K562 (cell line): Measurements from ENCODE around the gene RNU6-9. TPM values are rescaled to one million over a fixed set of nuclear protein-coding genes. Genes with fewer than 3 reads are reported as not detected.
A peak's percentile ranks its signal among the peaks of the same experiment; 100 is the strongest.

Source experiments
- ARID3A ChIP-seq: IDR thresholded peaks from 2 replicates; pipeline ENCODE4 v1.6.1; 2012; ENCODE audit warnings: low read depth, low read length, improper control_type of control experiment, borderline replicate concordance
- CBFA2T2 ChIP-seq: fragments of 450-650 bp; conservative IDR thresholded peaks from 2 replicates; pipeline ENCODE4 v1.6.1; 2017; ENCODE audit warnings: mild to moderate bottlenecking
- FOXP4 ChIP-seq: sonication (generic); formaldehyde crosslinking; IDR thresholded peaks from 2 replicates; pipeline ENCODE4 v1.8.0; 2022; ENCODE audit warnings: mild to moderate bottlenecking, missing genetic modification reagents, borderline replicate concordance
- HNRNPLL ChIP-seq: fragments of 200-400 bp; formaldehyde crosslinking; IDR thresholded peaks from 2 replicates; pipeline ENCODE4 v1.6.1; 2017; ENCODE audit warnings: low read length, low read depth, mild to moderate bottlenecking; ENCODE audit not compliant: poor library complexity, severe bottlenecking
- HNRNPUL1 ChIP-seq: fragments of 200-400 bp; formaldehyde crosslinking; IDR thresholded peaks from 2 replicates; pipeline ENCODE4 v1.6.1; 2017; ENCODE audit warnings: low read length
- PTBP1 ChIP-seq: fragments of 200-400 bp; formaldehyde crosslinking; IDR thresholded peaks from 2 replicates; pipeline ENCODE4 v1.6.1; 2017; ENCODE audit warnings: low read depth, low read length
- RFX1 ChIP-seq: fragments of 450-650 bp; IDR thresholded peaks from 2 replicates; pipeline ENCODE4 v1.6.1; 2016; ENCODE audit warnings: mild to moderate bottlenecking, moderate library complexity
- RNF219 ChIP-seq: fragments of 250-450 bp; sonication (Bioruptor Pico); IDR thresholded peaks from 2 replicates; pipeline ENCODE4 v1.5.0; 2022; ENCODE audit warnings: mild to moderate bottlenecking
- UBTF ChIP-seq, 2 experiments: IDR thresholded peaks; 2 replicates each; pipeline ENCODE4 v1.6.1; 2012; ENCODE audit warnings: improper control_type of control experiment in 2 of 2, low read depth in 2 of 2, low read length in 2 of 2, borderline replicate concordance in 1 of 2
- ZBTB8A ChIP-seq: fragments of 450-650 bp; IDR thresholded peaks from 2 replicates; pipeline ENCODE4 v1.6.1; 2018; ENCODE audit warnings: mild to moderate bottlenecking, moderate library complexity; ENCODE audit not compliant: partially characterized antibody
- ZHX1 ChIP-seq: fragments of 150-350 bp; conservative IDR thresholded peaks from 2 replicates; pipeline ENCODE4 v1.6.1; 2014; ENCODE audit warnings: low read length
- ZNF408 ChIP-seq: fragments of 250-450 bp; sonication (Bioruptor Pico); IDR thresholded peaks from 2 replicates; pipeline ENCODE4 v1.4.0; 2020; ENCODE audit warnings: low read depth, mild to moderate bottlenecking, moderate library complexity
- ZNF644 ChIP-seq: fragments of 200-800 bp; sonication (Bioruptor generic); IDR thresholded peaks from 2 replicates; pipeline ENCODE4 v1.6.1; 2016; ENCODE audit warnings: low read depth, missing genetic modification characterization, missing compliant biosample characterization
- ZNF668 ChIP-seq: fragments of 250-450 bp; sonication (Bioruptor Pico); IDR thresholded peaks from 2 replicates; pipeline ENCODE4 v1.8.0; 2022; ENCODE audit warnings: mild to moderate bottlenecking, inconsistent platforms
- ZNF778 ChIP-seq: fragments of 450-650 bp; formaldehyde crosslinking; IDR thresholded peaks from 2 replicates; pipeline ENCODE4 v1.4.0; 2020; ENCODE audit warnings: mild to moderate bottlenecking, moderate library complexity
- polyA plus RNA-seq, 8 experiments: library from polyadenylated mRNA; depleted of rRNA in 4 of 8; stranded (reverse) in 5 of 8; unstranded in 3 of 8; fragments of >200 nt; fragmentation: Nextera tagmentation in 2 of 8; fragmentation: Illumina TruSeq in 1 of 8; extraction: Ambion mirVana in 2 of 8; extraction: Trizol in 1 of 8; gene quantifications; 2 replicates each; pipeline versions ENCODE4 v1.2.1 to v1.2.3, GENCODE V29; 2011 to 2014; ENCODE audit warnings: inconsistent platforms in 1 of 8, missing spikeins in 1 of 8
- total RNA-seq, 7 experiments: library from RNA; depleted of rRNA in 6 of 7; stranded (reverse); fragments of >200 nt in 6 of 7; fragmentation: Illumina TruSeq in 2 of 7; extraction: Trizol in 2 of 7; gene quantifications; 2 replicates each; pipeline versions ENCODE4 v1.2.1 to v1.2.3, GENCODE V29; 2011 to 2021; ENCODE audit warnings: low replicate concordance in 1 of 7

Gene RNU6-9
- total and polyA plus RNA-seq, 9 of the 15 experiments (the other 6 are each of a cell fraction or from before 2014, with no cell fraction given) = not detected

- TF ChIP-seq UBTF (IDR thresholded peaks at IDR 0.05; ENCODE audit: borderline replicate concordance in 1 of 2, low read depth in 2 of 2, low read length in 2 of 2) (0 out of 4 replicates have a peak, but pooled peaks of 1 of the 2 experiments have one; percentile 44), ZHX1 (0 out of 2 replicates have a peak, but pooled peaks have one; percentile 59), FOXP4 (CRISPR knock-in tag) (peak; percentile 80), ARID3A (no peak), ZNF668 (CRISPR knock-in tag) (0 out of 2 replicates have a peak, but pooled peaks have one; percentile 18), ZBTB8A (no peak), ZNF408 (CRISPR knock-in tag) (no peak), HNRNPUL1 (no peak), PTBP1 (peak; percentile 89; the same call in 1 of the 2 replicates), RFX1 (no peak), HNRNPLL (peak; percentile 28), RNF219 (CRISPR knock-in tag) (no peak), CBFA2T2 (0 out of 2 replicates have a peak, but pooled peaks have one; percentile 6), ZNF644 (no peak), ZNF778 (no peak)
Measured at GRCh38 chr19:917323-918151, 24.3 kb downstream of the RNU6-9 start, which contains the start of gene KISS1R (continued).
